Ishikawa (cell line): ENCODE measurements around the gene ID1.

ENCODE experiments used
- CEBPB ChIP-seq: IDR thresholded peaks from 2 replicates; pipeline ENCODE4 v1.6.1; 2012
- CREB1 ChIP-seq: IDR thresholded peaks from 2 replicates; pipeline ENCODE4 v1.6.1; 2012; ENCODE audit warnings: low read depth
- EGR1 ChIP-seq: IDR thresholded peaks from 2 replicates; pipeline ENCODE4 v1.6.1; 2012
- EP300 ChIP-seq: IDR thresholded peaks from 2 replicates; pipeline ENCODE4 v1.6.1; 2012; ENCODE audit warnings: borderline replicate concordance
- FOXM1 ChIP-seq: IDR thresholded peaks from 2 replicates; pipeline ENCODE4 v1.6.1; 2012; ENCODE audit warnings: low read depth, borderline replicate concordance
- MAX ChIP-seq: IDR thresholded peaks from 2 replicates; pipeline ENCODE4 v1.6.1; 2012
- NFIC ChIP-seq: IDR thresholded peaks from 2 replicates; pipeline ENCODE4 v1.6.1; 2012
- RAD21 ChIP-seq: IDR thresholded peaks from 2 replicates; pipeline ENCODE4 v1.6.1; 2012; ENCODE audit warnings: low read depth
- REST ChIP-seq: IDR thresholded peaks from 2 replicates; pipeline ENCODE4 v1.6.1; 2012; ENCODE audit warnings: low read depth, mild to moderate bottlenecking
- TAF1 ChIP-seq: IDR thresholded peaks from 2 replicates; pipeline ENCODE4 v1.6.1; 2012; ENCODE audit warnings: low read depth, mild to moderate bottlenecking
- TCF12 ChIP-seq: IDR thresholded peaks from 2 replicates; pipeline ENCODE4 v1.6.1; 2012; ENCODE audit warnings: low read depth
- TEAD4 ChIP-seq: IDR thresholded peaks from 2 replicates; pipeline ENCODE4 v1.6.1; 2012
- USF1 ChIP-seq: IDR thresholded peaks from 2 replicates; pipeline ENCODE4 v1.6.1; 2012
- YY1 ChIP-seq: IDR thresholded peaks from 2 replicates; pipeline ENCODE4 v1.6.1; 2012; ENCODE audit warnings: low read depth
- ZBTB7A ChIP-seq: IDR thresholded peaks from 2 replicates; pipeline ENCODE4 v1.6.1; 2012; ENCODE audit warnings: low read depth

Gene ID1

GRCh38 chr20:31568773-31569162, 36.3 kb upstream of the ID1 start:
- no peak for TF ChIP-seq USF1

GRCh38 chr20:31569163-31570020, 35.7 kb upstream of the ID1 start:
- TF ChIP-seq TEAD4 (no peak), RAD21 (peak; percentile 67), YY1 (no peak), TAF1 (no peak), MAX (peak; percentile 11; the same call in 1 of the 2 replicates)

- TF ChIP-seq ZBTB7A (no peak), NFIC (no peak), EGR1 (no peak), EP300 (no peak), REST (no peak), FOXM1 (no peak), CREB1 (no peak), TCF12 (no peak), TAF1 (no peak), USF1 (no peak), TEAD4 (no peak), YY1 (no peak), MAX (no peak), CEBPB (no peak), RAD21 (no peak)
These were observed 35.0 kb upstream of the ID1 start for GRCh38 chr20:31570021-31570463.

- TF ChIP-seq YY1 (0 out of 2 replicates have a peak, but pooled peaks have one; percentile 10), EGR1 (no peak), TCF12 (no peak)
These were observed 34.1 kb upstream of the ID1 start for GRCh38 chr20:31570735-31571617.

GRCh38 chr20:31572042-31572700, 32.9 kb upstream of the ID1 start:
- no peak for TF ChIP-seq REST
- TF ChIP-seq TAF1 = no peak
- peak; percentile 14; the same call in 1 of the 2 replicates for TF ChIP-seq RAD21
- TF ChIP-seq NFIC = no peak
